Endothelial cell of umbilical vein (primary cell): Measurements from ENCODE around the gene CPLX1. TPM values are rescaled to one million over a fixed set of nuclear protein-coding genes. Genes with fewer than 3 reads are reported as not detected.

Experiments
- BruUV-seq: library from RNA; stranded (reverse); fragments of 400-500 nt; replicated peaks from 2 replicates; lab custom pipeline; 2021; lab: Mats Ljungman, UMichigan
- CTCF ChIA-PET: fragments of 300-600, 350-600 bp; sonication (Branson Sonifier 250); formaldehyde crosslinking; loops from one replicate; lab custom pipeline; 2021; ENCODE audit warnings: antibody characterized with exemption, inconsistent platforms; lab: Charles Lee
- POLR2A ChIA-PET: fragments of 300-600, 350-600 bp; sonication (Branson Sonifier 250); formaldehyde crosslinking; loops from one replicate; lab custom pipeline; 2021; ENCODE audit warnings: antibody characterized with exemption, inconsistent platforms; lab: Charles Lee
- DNase-seq: peaks from one replicate; pipeline ENCODE4 v3.0.0-alpha.2; 2011; ENCODE audit warnings: low read depth, low spot score
- FAIRE-seq: peaks from 2 replicates; lab custom pipeline; 2011; peaks lifted over from hg19 to GRCh38; lab: Jason Lieb, UNC
- H2AFZ ChIP-seq: 2 replicates; pipeline ENCODE4 v1.6.0; 2012; ENCODE audit warnings: low read depth, low read length, control low read depth, inconsistent platforms
- H3K27ac ChIP-seq: 2 replicates; pipeline ENCODE4 v1.5.1; 2011; ENCODE audit warnings: low read depth, mild to moderate bottlenecking, control low read depth, low read length, moderate library complexity; ENCODE audit not compliant: insufficient read depth
- H3K27me3 ChIP-seq, 2 experiments: 2 replicates each; pipeline versions ENCODE4 v1.6.0 to v1.6.1; 2011; ENCODE audit warnings: low read length in 2 of 2, mixed read lengths in 1 of 2; ENCODE audit not compliant: control insufficient read depth in 2 of 2, insufficient read depth in 2 of 2
- H3K36me3 ChIP-seq, 2 experiments: 2 replicates in 1 of 2; 3 replicates in 1 of 2; pipeline ENCODE4 v1.5.1; 2011; ENCODE audit warnings: low read length in 2 of 2, mild to moderate bottlenecking in 1 of 2, moderate library complexity in 1 of 2; ENCODE audit not compliant: control insufficient read depth in 2 of 2, insufficient read depth in 2 of 2; ENCODE audit errors: extremely low read depth in 1 of 2
- H3K4me1 ChIP-seq: 3 replicates; pipeline ENCODE4 v1.5.1; 2011; ENCODE audit warnings: mild to moderate bottlenecking, low read length; ENCODE audit not compliant: control insufficient read depth, insufficient read depth; ENCODE audit errors: extremely low read depth
- H3K4me2 ChIP-seq: 2 replicates; pipeline ENCODE4 v1.6.1; 2011; ENCODE audit warnings: low read length, control low read depth, mixed read lengths; ENCODE audit not compliant: insufficient read depth
- H3K4me3 ChIP-seq, 3 experiments: fragments of 200-600 bp in 1 of 3; sonication (generic), shearing (Covaris generic) in 1 of 3; replicated peaks in 1 of 3; 2 replicates each; pipeline ENCODE4 v1.5.1; 2011 to 2016; ENCODE audit warnings: control low read depth in 3 of 3, low read length in 3 of 3, mild to moderate bottlenecking in 2 of 3, inconsistent platforms in 1 of 3, low read depth in 1 of 3, moderate library complexity in 1 of 3; ENCODE audit not compliant: insufficient read depth in 1 of 3
- H3K79me2 ChIP-seq: 2 replicates; pipeline ENCODE4 v1.6.0; 2012; ENCODE audit warnings: low read length, inconsistent platforms; ENCODE audit not compliant: control insufficient read depth, insufficient read depth
- H3K9ac ChIP-seq: replicated peaks from 2 replicates; pipeline ENCODE3; 2011; ENCODE audit warnings: low read length, control low read depth; ENCODE audit not compliant: insufficient read depth; ENCODE audit errors: extremely low read depth
- H3K9me1 ChIP-seq: replicated peaks from 3 replicates; pipeline ENCODE4 v1.6.0; 2011; ENCODE audit warnings: mild to moderate bottlenecking, low read length; ENCODE audit not compliant: control insufficient read depth, insufficient read depth; ENCODE audit errors: extremely low read depth
- H3K9me3 ChIP-seq: replicated peaks from 2 replicates; pipeline ENCODE4 v1.5.1; 2012; ENCODE audit warnings: low read length, inconsistent platforms; ENCODE audit not compliant: control insufficient read depth, insufficient read depth
- H4K20me1 ChIP-seq: replicated peaks from 2 replicates; pipeline ENCODE3; 2011; ENCODE audit warnings: mild to moderate bottlenecking, low read length; ENCODE audit not compliant: control insufficient read depth, insufficient read depth; ENCODE audit errors: extremely low read depth
- CTCF ChIP-seq, 2 donors: IDR thresholded peaks; 1 replicate in 1 of 2; 2 replicates in 1 of 2; pipeline ENCODE4 v1.5.1; 2011; ENCODE audit warnings: low read length in 2 of 2, mild to moderate bottlenecking in 2 of 2, moderate library complexity in 2 of 2, control low read depth in 1 of 2, inconsistent platforms in 1 of 2, low read depth in 1 of 2; ENCODE audit not compliant: insufficient read depth in 1 of 2; ENCODE audit errors: extremely low read depth in 1 of 2
- EZH2 ChIP-seq: IDR thresholded peaks from 2 replicates; pipeline ENCODE4 v1.6.1; 2012; ENCODE audit warnings: borderline replicate concordance, low read depth, mild to moderate bottlenecking, moderate library complexity, low read length, inconsistent platforms; ENCODE audit not compliant: severe bottlenecking
- FOS ChIP-seq: IDR thresholded peaks from 2 replicates; pipeline ENCODE4 v1.6.1; 2011; ENCODE audit warnings: mild to moderate bottlenecking, low read length, moderate library complexity, borderline replicate concordance; ENCODE audit not compliant: insufficient read depth
- GATA2 ChIP-seq: IDR thresholded peaks from 2 replicates; pipeline ENCODE4 v1.7.0; 2011; ENCODE audit warnings: low read depth, mild to moderate bottlenecking, moderate library complexity, mixed read lengths, low read length; ENCODE audit not compliant: insufficient read length, insufficient read depth
- JUN ChIP-seq: IDR thresholded peaks from 2 replicates; pipeline ENCODE4 v1.6.1; 2011; ENCODE audit warnings: borderline replicate concordance, low read depth; ENCODE audit not compliant: insufficient read length, insufficient read depth
- MAX ChIP-seq: IDR thresholded peaks from 2 replicates; pipeline ENCODE4 v1.6.1; 2011; ENCODE audit not compliant: insufficient read depth, insufficient read length
- MYC ChIP-seq: IDR thresholded peaks from one replicate; pipeline ENCODE4 v1.6.1; 2011; ENCODE audit warnings: mild to moderate bottlenecking, low read depth, low read length
- POLR2A ChIP-seq: IDR thresholded peaks from 2 replicates; pipeline ENCODE4 v1.6.1; 2012; ENCODE audit warnings: low read depth, mild to moderate bottlenecking, control low read depth, low read length
- dilution Hi-C: fragments of 300-500 bp; cut with MboI; formaldehyde crosslinking; loops from one replicate; pipeline ENCODE4 v1.15.0; 2019; ENCODE audit warnings: low sequenced_read_pairs; ENCODE audit not compliant: extremely low pct_ligation_motif_present
- intact Hi-C: fragments of 100-400 bp; cut with micrococcal nuclease; formaldehyde crosslinking; loops from one replicate; pipeline ENCODE4 v1.10.0; 2022
- polyA plus RNA-seq, 4 experiments: library from polyadenylated mRNA; depleted of rRNA in 3 of 4; stranded (reverse) in 3 of 4; unstranded in 1 of 4; fragments of >200 nt; gene quantifications; 2 replicates each; pipeline versions ENCODE4 v1.2.1 to v1.2.3, GENCODE V29; 2011 to 2012; ENCODE audit warnings: missing spikeins in 1 of 4
- total RNA-seq: library from RNA; stranded (reverse); gene quantifications from 2 replicates; pipeline ENCODE4 v1.2.3, GENCODE V29; 2021

CPLX1 gene
- total and polyA plus RNA-seq, 2 donors (not counting 3 experiments of a cell fraction or from before 2014, with no cell fraction given) = 1.0 to 1.8 TPM

- Histone ChIP-seq H3K9me3 (no peaks in the 10 kb centered on the region), H3K36me3 (no peaks in the 10 kb centered on the region), H3K9ac (no peak overlapping the region), H3K4me1 (no peaks in the 10 kb centered on the region), H3K27me3 (no peaks in the 10 kb centered on the region), H3K4me2 (no peak overlapping the region), H3K9me1 (no peaks in the 10 kb centered on the region), H4K20me1 (no peaks in the 10 kb centered on the region), H3K4me3 (no peak overlapping the region), H3K79me2 (no peaks in the 10 kb centered on the region), H3K27ac (no peak overlapping the region), H2AFZ (no peak overlapping the region)
- ChIA-PET POLR2A (no interaction called here), CTCF (interaction anchor here (1.5 kb wide), 1 partner anchor 9 kb away, joined by 3 read pairs; no protein-coding TSS in a partner anchor)
- dilution Hi-C loops = no loop called here
- TF ChIP-seq GATA2 (no peak), MAX (no peak), FOS (no peak)
- FAIRE-seq (no peak), DNase-seq (no peak)
- no TSS peak for BruUV-seq
- intact Hi-C loops = no loop called here
These were observed 11.8 kb upstream of the CPLX1 start for GRCh38 chr4:837772-838171.

GRCh38 chr4:836750-837301 is 10.9 kb upstream of the CPLX1 start:
- no peak for DNase-seq
- intact Hi-C loops = no loop called here
- TF ChIP-seq POLR2A = no peak
- TF ChIP-seq JUN = no peak
- no peak for TF ChIP-seq FOS
- TF ChIP-seq MAX = no peak
- no peak for TF ChIP-seq MYC
- TF ChIP-seq EZH2 = no peak
- TF ChIP-seq CTCF (IDR thresholded peaks at IDR 0.05; ENCODE audit: extremely low read depth in 1 of 2, insufficient read depth in 1 of 2, low read depth in 1 of 2, low read length in 2 of 2) = no peak
- no peak for TF ChIP-seq GATA2
- no peaks in the 10 kb centered on the region for H3K27me3 ChIP-seq
- H4K20me1 ChIP-seq = no peaks in the 10 kb centered on the region
- H3K4me3 ChIP-seq = no peak overlapping the region
- H3K27ac ChIP-seq = no peak overlapping the region
- H3K4me1 ChIP-seq = no peaks in the 10 kb centered on the region
- H3K9ac ChIP-seq = no peak overlapping the region
- CTCF ChIA-PET = no interaction called here
- no peaks in the 10 kb centered on the region for H3K36me3 ChIP-seq
- H3K4me2 ChIP-seq = no peak overlapping the region
- H2AFZ ChIP-seq = no peak overlapping the region
- dilution Hi-C loops = no loop called here
- no peak for FAIRE-seq
- H3K9me1 ChIP-seq = no peaks in the 10 kb centered on the region
- no peaks in the 10 kb centered on the region for H3K79me2 ChIP-seq
- no TSS peak for BruUV-seq
- H3K9me3 ChIP-seq = no peaks in the 10 kb centered on the region
- POLR2A ChIA-PET = no interaction called here
